Retinal pigment epithelial cell (primary cell): ENCODE data around the gene HOXA11.

Source experiments
- DNase-seq: peaks from one replicate; pipeline ENCODE4 v3.0.0-alpha.2; 2010; ENCODE audit warnings: low read depth
- H3K4me3 ChIP-seq: 2 replicates; pipeline ENCODE4 v1.5.1; 2011; ENCODE audit warnings: mild to moderate bottlenecking, low read length, control low read depth, moderate library complexity
- CTCF ChIP-seq: conservative IDR thresholded peaks from 2 replicates; pipeline ENCODE4 v1.5.1; 2011; ENCODE audit warnings: low read depth, low read length, control low read depth, inconsistent platforms

HOXA11 gene

GRCh38 chr7:27219821-27220220 lies 34.8 kb upstream of the HOXA11 start:
- no peak for DNase-seq
- TF ChIP-seq CTCF: no peak
- no peak overlapping the region for H3K4me3 ChIP-seq

- H3K4me3 ChIP-seq: no peak overlapping the region
- no peak for TF ChIP-seq CTCF
- DNase-seq: no peak
Observed at GRCh38 chr7:27217951-27218350, 32.9 kb upstream of the HOXA11 start.

- no peak for TF ChIP-seq CTCF
- no peak overlapping the region for H3K4me3 ChIP-seq
- no peak for DNase-seq
Observed at GRCh38 chr7:27215356-27215755, 30.3 kb upstream of the HOXA11 start.

GRCh38 chr7:27214239-27214950 lies 29.4 kb upstream of the HOXA11 start:
- H3K4me3 ChIP-seq: no peak overlapping the region
- no peak for TF ChIP-seq CTCF
- no peak for DNase-seq

- TF ChIP-seq CTCF: no peak
- DNase-seq: no peak
- H3K4me3 ChIP-seq: no peak overlapping the region
Observed at GRCh38 chr7:27213433-27214238, 28.6 kb upstream of the HOXA11 start.

GRCh38 chr7:27212497-27213432 lies 27.7 kb upstream of the HOXA11 start:
- no peak for DNase-seq
- H3K4me3 ChIP-seq: no peak overlapping the region
- no peak for TF ChIP-seq CTCF
